IMR-90 (cell line): ENCODE measurements around the gene KIAA0232. TPM values are rescaled to one million over a fixed set of nuclear protein-coding genes. Genes with fewer than 3 reads are reported as not detected.
A peak's percentile ranks its signal among the peaks of the same experiment; 100 is the strongest.

Source experiments
- ATAC-seq: fragments of 200-7000 bp; cut with Tn5 transposase; 2 replicates; pipeline ENCODE4 v1.9.1; 2020; ENCODE audit warnings: low read depth, mild to moderate bottlenecking, moderate library complexity
- BruUV-seq: library from RNA; stranded (reverse); fragments of 400-500 nt; replicated peaks from 2 replicates; lab custom pipeline; 2021; lab: Mats Ljungman, UMichigan
- CTCF ChIA-PET: fragments of 300-600 bp; formaldehyde crosslinking; extraction: SDS; loops from one replicate; lab custom pipeline; 2021; ENCODE audit warnings: antibody characterized with exemption; lab: Yijun Ruan, JAX
- POLR2A ChIA-PET: fragments of 300-600 bp; sonication (Branson Sonifier 250); formaldehyde crosslinking; loops from one replicate; lab custom pipeline; 2022; ENCODE audit warnings: antibody characterized with exemption; ENCODE audit not compliant: unreplicated experiment; lab: Charles Lee
- DNase-seq: peaks from one replicate; pipeline ENCODE4 v3.0.0; 2013
- H2AFZ ChIP-seq: replicated peaks from 2 replicates; pipeline ENCODE3; 2013; ENCODE audit warnings: low read length, mild to moderate bottlenecking; ENCODE audit not compliant: poor library complexity
- H2AK5ac ChIP-seq: 2 replicates; pipeline ENCODE4 v1.6.1; 2013; ENCODE audit warnings: low read depth, low read length, inconsistent platforms
- H2AK9ac ChIP-seq: replicated peaks from 2 replicates; pipeline ENCODE3; 2013; ENCODE audit warnings: mild to moderate bottlenecking, low read depth, low read length, moderate library complexity; ENCODE audit not compliant: poor library complexity
- H2BK120ac ChIP-seq: 2 replicates; pipeline ENCODE4 v1.6.1; 2013; ENCODE audit warnings: low read depth, low read length, inconsistent platforms
- H2BK15ac ChIP-seq: 3 replicates; pipeline ENCODE4 v1.6.1; 2013; ENCODE audit warnings: low read depth, low read length, inconsistent platforms
- H2BK20ac ChIP-seq: 2 replicates; pipeline ENCODE4 v1.6.1; 2013; ENCODE audit warnings: low read depth, mild to moderate bottlenecking, inconsistent platforms, low read length, moderate library complexity
- H2BK5ac ChIP-seq: 2 replicates; pipeline ENCODE4 v1.6.1; 2013; ENCODE audit warnings: mild to moderate bottlenecking, low read depth, low read length, inconsistent platforms; ENCODE audit not compliant: poor library complexity, severe bottlenecking
- H3K14ac ChIP-seq: replicated peaks from 2 replicates; pipeline ENCODE4 v1.6.1; 2013; ENCODE audit warnings: low read depth, low read length, inconsistent platforms
- H3K18ac ChIP-seq: 2 replicates; pipeline ENCODE4 v1.6.1; 2013; ENCODE audit warnings: low read depth, low read length, control low read depth
- H3K23ac ChIP-seq: 2 replicates; pipeline ENCODE4 v1.6.1; 2013; ENCODE audit warnings: low read depth, low read length, inconsistent platforms
- H3K27ac ChIP-seq: 2 replicates; pipeline ENCODE4 v1.5.1; 2013; ENCODE audit warnings: mild to moderate bottlenecking, control low read depth, low read length; ENCODE audit not compliant: insufficient read depth
- H3K27me3 ChIP-seq: 2 replicates; pipeline ENCODE4 v1.6.1; 2013; ENCODE audit warnings: low read length; ENCODE audit not compliant: control insufficient read depth, insufficient read depth
- H3K36me3 ChIP-seq: 2 replicates; pipeline ENCODE4 v1.6.1; 2013; ENCODE audit warnings: low read length, mixed read lengths; ENCODE audit not compliant: control insufficient read depth, insufficient read depth
- H3K4ac ChIP-seq: 2 replicates; pipeline ENCODE4 v1.6.1; 2013; ENCODE audit warnings: low read depth, low read length, inconsistent platforms
- H3K4me1 ChIP-seq: 2 replicates; pipeline ENCODE4 v1.6.1; 2013; ENCODE audit warnings: low read length, mixed read lengths; ENCODE audit not compliant: control insufficient read depth, insufficient read depth
- H3K4me2 ChIP-seq: 2 replicates; pipeline ENCODE4 v1.6.1; 2013; ENCODE audit warnings: low read depth, mild to moderate bottlenecking, control low read depth, low read length, moderate library complexity
- H3K4me3 ChIP-seq: 2 replicates; pipeline ENCODE4 v1.5.1; 2013; ENCODE audit warnings: low read depth, mild to moderate bottlenecking, control low read depth, low read length, moderate library complexity; ENCODE audit not compliant: insufficient read depth
- H3K56ac ChIP-seq: 2 replicates; pipeline ENCODE4 v1.6.1; 2013; ENCODE audit warnings: low read length, inconsistent platforms; ENCODE audit not compliant: insufficient read depth; ENCODE audit errors: extremely low read depth
- H3K79me1 ChIP-seq, 2 experiments: 2 replicates each; pipeline ENCODE4 v1.6.1; 2013; ENCODE audit warnings: low read length in 2 of 2, inconsistent platforms in 1 of 2, low read depth in 1 of 2
- H3K9ac ChIP-seq: 2 replicates; pipeline ENCODE4 v1.6.1; 2013; ENCODE audit warnings: low read depth, low read length, control low read depth
- H3K9me1 ChIP-seq: 2 replicates; pipeline ENCODE4 v1.6.1; 2013; ENCODE audit warnings: low read length, inconsistent platforms; ENCODE audit not compliant: insufficient read depth
- H3K9me3 ChIP-seq: 2 replicates; pipeline ENCODE4 v1.6.1; 2013; ENCODE audit warnings: low read length; ENCODE audit not compliant: control insufficient read depth, insufficient read depth
- H4K20me1 ChIP-seq: 2 replicates; pipeline ENCODE4 v1.6.1; 2013; ENCODE audit warnings: low read length, inconsistent platforms; ENCODE audit not compliant: insufficient read depth
- H4K5ac ChIP-seq: 2 replicates; pipeline ENCODE4 v1.6.1; 2013; ENCODE audit warnings: mild to moderate bottlenecking, low read depth, low read length, control low read depth
- H4K8ac ChIP-seq, 2 experiments: 2 replicates each; pipeline ENCODE4 v1.6.1; 2013; ENCODE audit warnings: low read depth in 2 of 2, low read length in 2 of 2, control low read depth in 1 of 2, inconsistent platforms in 1 of 2
- H4K91ac ChIP-seq: 2 replicates; pipeline ENCODE4 v1.6.1; 2013; ENCODE audit warnings: low read depth, low read length, inconsistent platforms; ENCODE audit not compliant: insufficient read depth
- CEBPB ChIP-seq: IDR thresholded peaks from 2 replicates; pipeline ENCODE4 v1.6.1; 2012; ENCODE audit warnings: low read depth, low read length, improper control_type of control experiment
- CHD1 ChIP-seq: IDR thresholded peaks from 2 replicates; pipeline ENCODE4 v1.6.1; 2012; ENCODE audit warnings: low read depth, low read length, improper control_type of control experiment
- ELK1 ChIP-seq: fragments of 150-350 bp; IDR thresholded peaks from 2 replicates; pipeline ENCODE4 v1.6.1; 2016; ENCODE audit warnings: low read depth, mild to moderate bottlenecking, low read length, moderate library complexity, borderline replicate concordance
- FOS ChIP-seq: fragments of 150-350 bp; IDR thresholded peaks from 2 replicates; pipeline ENCODE4 v1.6.1; 2016; ENCODE audit warnings: low read depth, low read length
- MAFK ChIP-seq: IDR thresholded peaks from 2 replicates; pipeline ENCODE4 v1.6.1; 2012; ENCODE audit warnings: low read depth, low read length, improper control_type of control experiment
- MAZ ChIP-seq: IDR thresholded peaks from 2 replicates; pipeline ENCODE4 v1.6.1; 2012; ENCODE audit warnings: low read depth, mild to moderate bottlenecking, low read length, improper control_type of control experiment, moderate library complexity, borderline replicate concordance
- MXI1 ChIP-seq: IDR thresholded peaks from 2 replicates; pipeline ENCODE4 v1.6.1; 2012; ENCODE audit warnings: low read depth, mild to moderate bottlenecking, low read length, moderate library complexity, borderline replicate concordance
- NFE2L2 ChIP-seq: fragments of 150-350 bp; IDR thresholded peaks from 2 replicates; pipeline ENCODE4 v1.6.1; 2016; ENCODE audit warnings: low read depth, mild to moderate bottlenecking, low read length
- POLR2A ChIP-seq: IDR thresholded peaks from 2 replicates; pipeline ENCODE4 v1.6.1; 2012; ENCODE audit warnings: mild to moderate bottlenecking, low read depth, low read length
- RFX5 ChIP-seq: IDR thresholded peaks from 2 replicates; pipeline ENCODE4 v1.8.0; 2012; ENCODE audit warnings: low read depth, mild to moderate bottlenecking, low read length, moderate library complexity
- SMC3 ChIP-seq: fragments of 150-350 bp; IDR thresholded peaks from 2 replicates; pipeline ENCODE4 v1.6.1; 2016; ENCODE audit warnings: low read depth, mild to moderate bottlenecking, antibody characterized with exemption, low read length, moderate library complexity
- WGBS, 2 experiments: methylation state at CpG; one replicate each; pipeline versions ENCODE4 v1.1.5 to v1.1.7; 2013; ENCODE audit warnings: missing lambda C conversion rate in 2 of 2; ENCODE audit not compliant: insufficient read length in 1 of 2; ENCODE audit errors: extremely low coverage in 2 of 2; 5-methylcytosine and 5-hydroxymethylcytosine counted together
- dilution Hi-C: fragments of 300-500 bp; cut with HindIII; formaldehyde crosslinking; loops from one replicate; pipeline ENCODE4 v1.14.3; 2018; ENCODE audit warnings: low sequenced_read_pairs; ENCODE audit not compliant: unreplicated experiment
- in situ Hi-C: fragments of 300-500 bp; cut with MboI; formaldehyde crosslinking; loops from 3 replicates; pipeline ENCODE4 v1.14.3; 2019; ENCODE audit warnings: low sequenced_read_pairs, inconsistent platforms, mixed read lengths
- intact Hi-C: fragments of 100-400 bp; cut with micrococcal nuclease; formaldehyde crosslinking; loops from 2 replicates; pipeline ENCODE4 v1.10.0; 2022
- polyA plus RNA-seq, 3 experiments: library from polyadenylated mRNA; depleted of rRNA; stranded (reverse); fragments of >200 nt; gene quantifications; 2 replicates each; pipeline ENCODE4 v1.2.3, GENCODE V29; 2012; ENCODE audit warnings: low replicate concordance in 1 of 3
- total RNA-seq: library from RNA; depleted of rRNA; stranded (reverse); fragments of >200 nt; gene quantifications from 2 replicates; pipeline ENCODE4 v1.2.3, GENCODE V29; 2012
- TF ChIP-seq, protein P1 (sequence below): conservative IDR thresholded peaks from 2 replicates; pipeline ENCODE4 v1.5.1; 2012; ENCODE audit warnings: mild to moderate bottlenecking, low read depth, low read length, improper control_type of control experiment

Gene KIAA0232
- total and polyA plus RNA-seq, 2 of the 4 experiments (the other 2 are of a cell fraction): 6.8 to 19.5 TPM

DNA sequence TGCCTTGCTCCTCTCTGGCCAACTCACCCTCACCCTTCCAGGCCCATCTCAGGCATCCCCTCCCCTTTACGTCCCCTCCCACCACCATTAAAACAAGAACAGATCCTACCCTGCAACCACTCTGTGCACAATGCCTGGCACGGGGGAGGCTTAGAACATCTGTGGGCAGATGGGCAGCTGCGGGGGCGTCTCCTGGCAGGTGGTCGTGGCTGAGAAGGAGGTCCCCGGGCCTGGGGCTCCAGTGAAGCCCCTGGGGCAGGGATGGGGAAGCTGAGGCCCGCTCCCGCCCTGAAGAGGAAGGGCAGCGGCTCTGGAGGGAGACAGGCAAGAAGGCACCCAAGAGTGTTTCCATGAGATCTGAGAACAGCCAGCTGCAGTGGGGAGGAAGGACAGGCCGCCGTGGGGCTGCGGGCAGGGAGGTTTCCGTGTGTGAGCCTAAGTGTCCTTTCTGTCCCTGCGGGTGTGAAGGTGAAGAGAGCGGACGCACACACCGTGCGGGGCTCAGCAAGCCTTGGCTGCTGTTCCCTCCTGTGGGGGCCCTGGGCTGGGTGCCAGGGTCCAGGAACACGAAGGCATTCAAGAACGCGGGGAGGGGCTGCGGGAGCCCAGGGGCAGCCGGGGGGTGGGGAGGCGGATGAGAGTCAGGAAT lies 119.3 kb downstream of the KIAA0232 start:
- peak overlapping the region; percentile 70 for H2AFZ ChIP-seq
- H3K79me1 ChIP-seq: no peaks in the 10 kb centered on the region
- no peak overlapping the region for H2AK9ac ChIP-seq
- no peak overlapping the region for H2BK15ac ChIP-seq
- no peak overlapping the region for H3K4me3 ChIP-seq
- H4K5ac ChIP-seq: no peak overlapping the region
- H3K9me3 ChIP-seq: no peaks in the 10 kb centered on the region
- H2BK20ac ChIP-seq: no peak overlapping the region
- dilution Hi-C loops: no loop called here
- no peak overlapping the region for H3K9ac ChIP-seq
- BruUV-seq: no TSS peak
- no peak overlapping the region for H4K91ac ChIP-seq
- H3K27ac ChIP-seq: no peak overlapping the region
- H3K18ac ChIP-seq: no peak overlapping the region
- 0 out of 2 replicates have a peak, but pooled peaks cover 3% of the 10 kb centered on the region for H3K9me1 ChIP-seq
- ATAC-seq (no peak), DNase-seq (no peak)
- H3K4ac ChIP-seq: no peak overlapping the region
- no peak overlapping the region for H3K23ac ChIP-seq
- no peak overlapping the region for H2BK120ac ChIP-seq
- peaks cover 3% of the 10 kb centered on the region; the same call in 1 of the 2 replicates for H3K4me1 ChIP-seq
- no peaks in the 10 kb centered on the region for H3K36me3 ChIP-seq
- H2AK5ac ChIP-seq: no peak overlapping the region
- TF ChIP-seq ELK1: no peak
- TF ChIP-seq POLR2A: no peak
- no peak for TF ChIP-seq SMC3
- TF ChIP-seq, protein P1, sequence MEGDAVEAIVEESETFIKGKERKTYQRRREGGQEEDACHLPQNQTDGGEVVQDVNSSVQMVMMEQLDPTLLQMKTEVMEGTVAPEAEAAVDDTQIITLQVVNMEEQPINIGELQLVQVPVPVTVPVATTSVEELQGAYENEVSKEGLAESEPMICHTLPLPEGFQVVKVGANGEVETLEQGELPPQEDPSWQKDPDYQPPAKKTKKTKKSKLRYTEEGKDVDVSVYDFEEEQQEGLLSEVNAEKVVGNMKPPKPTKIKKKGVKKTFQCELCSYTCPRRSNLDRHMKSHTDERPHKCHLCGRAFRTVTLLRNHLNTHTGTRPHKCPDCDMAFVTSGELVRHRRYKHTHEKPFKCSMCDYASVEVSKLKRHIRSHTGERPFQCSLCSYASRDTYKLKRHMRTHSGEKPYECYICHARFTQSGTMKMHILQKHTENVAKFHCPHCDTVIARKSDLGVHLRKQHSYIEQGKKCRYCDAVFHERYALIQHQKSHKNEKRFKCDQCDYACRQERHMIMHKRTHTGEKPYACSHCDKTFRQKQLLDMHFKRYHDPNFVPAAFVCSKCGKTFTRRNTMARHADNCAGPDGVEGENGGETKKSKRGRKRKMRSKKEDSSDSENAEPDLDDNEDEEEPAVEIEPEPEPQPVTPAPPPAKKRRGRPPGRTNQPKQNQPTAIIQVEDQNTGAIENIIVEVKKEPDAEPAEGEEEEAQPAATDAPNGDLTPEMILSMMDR: no peak
- no peak for TF ChIP-seq CEBPB
- no peak for TF ChIP-seq CHD1
- no peak for TF ChIP-seq MAFK
- TF ChIP-seq NFE2L2: no peak
- no peak for TF ChIP-seq MXI1
- TF ChIP-seq MAZ: no peak
- TF ChIP-seq RFX5: no peak
- TF ChIP-seq FOS: no peak
- ChIA-PET CTCF (no interaction called here), POLR2A (no interaction called here)
- H4K8ac ChIP-seq: no peak overlapping the region
- H3K14ac ChIP-seq: no peak overlapping the region
- in situ Hi-C loops: no loop called here
- H3K4me2 ChIP-seq: no peak overlapping the region
- intact Hi-C loops: no loop called here
- WGBS, 2 experiments: 60% methylated on average over 14 of the region's 24 CpGs; no CpG with 5 or more reads in 1 of the 2 experiments
- no peaks in the 10 kb centered on the region for H3K27me3 ChIP-seq
- no peak overlapping the region for H3K56ac ChIP-seq
- no peak overlapping the region for H2BK5ac ChIP-seq
- H4K20me1 ChIP-seq: no peaks in the 10 kb centered on the region
